ENCODE data around the gene RPN1.
A peak's percentile ranks its signal among the peaks of the same experiment; 100 is the strongest.

The RPN1 gene

GRCh38 chr3:128621931-128622330 is 28.7 kb downstream of the RPN1 start:
- H3K27ac ChIP-seq (ENCODE audit: insufficient read depth, low read length, poor library complexity, severe bottlenecking): no peak overlapping the region
- H3K36me3 ChIP-seq (ENCODE audit: control insufficient read depth, insufficient read depth, low read length): peaks cover 64% of the 10 kb centered on the region
- no peak overlapping the region for H3K4me3 ChIP-seq (ENCODE audit: insufficient read depth, low read depth, low read length, poor library complexity, severe bottlenecking)
- H3K27me3 ChIP-seq (replicated peaks; ENCODE audit: control insufficient read depth, insufficient read depth, low read length, poor library complexity, severe bottlenecking): no peaks in the 10 kb centered on the region
- no peak for DNase-seq
- H3K9me3 ChIP-seq (ENCODE audit: control insufficient read depth, low read length): no peaks in the 10 kb centered on the region
- H3K4me1 ChIP-seq (ENCODE audit: control insufficient read depth, insufficient read depth, low read length, poor library complexity, severe bottlenecking): peaks cover 13% of the 10 kb centered on the region

- peaks cover 15% of the 10 kb centered on the region for H3K4me1 ChIP-seq (ENCODE audit: control insufficient read depth, insufficient read depth, low read length, poor library complexity, severe bottlenecking)
- no peaks in the 10 kb centered on the region for H3K9me3 ChIP-seq (ENCODE audit: control insufficient read depth, low read length)
- peaks cover 57% of the 10 kb centered on the region for H3K36me3 ChIP-seq (ENCODE audit: control insufficient read depth, insufficient read depth, low read length)
- H3K27ac ChIP-seq (ENCODE audit: insufficient read depth, low read length, poor library complexity, severe bottlenecking): no peak overlapping the region
- no peaks in the 10 kb centered on the region for H3K27me3 ChIP-seq (replicated peaks; ENCODE audit: control insufficient read depth, insufficient read depth, low read length, poor library complexity, severe bottlenecking)
- no peak overlapping the region for H3K4me3 ChIP-seq (ENCODE audit: insufficient read depth, low read depth, low read length, poor library complexity, severe bottlenecking)
- no peak for DNase-seq
Observed at GRCh38 chr3:128621234-128621633, 29.4 kb downstream of the RPN1 start.

- peaks cover 15% of the 10 kb centered on the region for H3K4me1 ChIP-seq (ENCODE audit: control insufficient read depth, insufficient read depth, low read length, poor library complexity, severe bottlenecking)
Observed at GRCh38 chr3:128620268-128620691, 30.3 kb downstream of the RPN1 start.

GRCh38 chr3:128619146-128619890 is 31.3 kb downstream of the RPN1 start:
- H3K27me3 ChIP-seq (replicated peaks; ENCODE audit: control insufficient read depth, insufficient read depth, low read length, poor library complexity, severe bottlenecking): no peaks in the 10 kb centered on the region
- no peaks in the 10 kb centered on the region for H3K9me3 ChIP-seq (ENCODE audit: control insufficient read depth, low read length)
- H3K4me3 ChIP-seq (ENCODE audit: insufficient read depth, low read depth, low read length, poor library complexity, severe bottlenecking): no peak overlapping the region
- peaks cover 15% of the 10 kb centered on the region for H3K4me1 ChIP-seq (ENCODE audit: control insufficient read depth, insufficient read depth, low read length, poor library complexity, severe bottlenecking)
- no peak for DNase-seq
- H3K36me3 ChIP-seq (ENCODE audit: control insufficient read depth, insufficient read depth, low read length): peaks cover 38% of the 10 kb centered on the region
- peak overlapping the region; percentile 81 for H3K27ac ChIP-seq (ENCODE audit: insufficient read depth, low read length, poor library complexity, severe bottlenecking)

More at GRCh38 chr3:128620268-128620691, 30.3 kb downstream of the RPN1 start:
- Histone ChIP-seq H3K4me3 (ENCODE audit: insufficient read depth, low read depth, low read length, poor library complexity, severe bottlenecking) (no peak overlapping the region), H3K9me3 (ENCODE audit: control insufficient read depth, low read length) (no peaks in the 10 kb centered on the region), H3K27ac (ENCODE audit: insufficient read depth, low read length, poor library complexity, severe bottlenecking) (no peak overlapping the region), H3K27me3 (replicated peaks; ENCODE audit: control insufficient read depth, insufficient read depth, low read length, poor library complexity, severe bottlenecking) (no peaks in the 10 kb centered on the region), H3K36me3 (ENCODE audit: control insufficient read depth, insufficient read depth, low read length) (peaks cover 48% of the 10 kb centered on the region)
- no peak for DNase-seq

GRCh38 chr3:128618398-128618726 is 32.3 kb downstream of the RPN1 start:
- no peak for DNase-seq
- Histone ChIP-seq H3K36me3 (ENCODE audit: control insufficient read depth, insufficient read depth, low read length) (peaks cover 30% of the 10 kb centered on the region), H3K4me3 (ENCODE audit: insufficient read depth, low read depth, low read length, poor library complexity, severe bottlenecking) (peak overlapping the region; percentile 81), H3K27ac (ENCODE audit: insufficient read depth, low read length, poor library complexity, severe bottlenecking) (peak overlapping the region; percentile 81), H3K4me1 (ENCODE audit: control insufficient read depth, insufficient read depth, low read length, poor library complexity, severe bottlenecking) (peaks cover 15% of the 10 kb centered on the region), H3K27me3 (replicated peaks; ENCODE audit: control insufficient read depth, insufficient read depth, low read length, poor library complexity, severe bottlenecking) (no peaks in the 10 kb centered on the region), H3K9me3 (ENCODE audit: control insufficient read depth, low read length) (no peaks in the 10 kb centered on the region)

GRCh38 chr3:128617557-128618397 is 32.8 kb downstream of the RPN1 start:
- Histone ChIP-seq H3K27me3 (replicated peaks; ENCODE audit: control insufficient read depth, insufficient read depth, low read length, poor library complexity, severe bottlenecking) (no peaks in the 10 kb centered on the region), H3K36me3 (ENCODE audit: control insufficient read depth, insufficient read depth, low read length) (peaks cover 30% of the 10 kb centered on the region), H3K4me3 (ENCODE audit: insufficient read depth, low read depth, low read length, poor library complexity, severe bottlenecking) (peak overlapping the region; percentile 81), H3K9me3 (ENCODE audit: control insufficient read depth, low read length) (no peaks in the 10 kb centered on the region), H3K4me1 (ENCODE audit: control insufficient read depth, insufficient read depth, low read length, poor library complexity, severe bottlenecking) (peaks cover 15% of the 10 kb centered on the region), H3K27ac (ENCODE audit: insufficient read depth, low read length, poor library complexity, severe bottlenecking) (peak overlapping the region; percentile 81)
- DNase-seq: peak; percentile 98 to 99 (median 98)

- Histone ChIP-seq H3K36me3 (ENCODE audit: control insufficient read depth, insufficient read depth, low read length) (peaks cover 28% of the 10 kb centered on the region), H3K4me3 (ENCODE audit: insufficient read depth, low read depth, low read length, poor library complexity, severe bottlenecking) (peak overlapping the region; percentile 48), H3K9me3 (ENCODE audit: control insufficient read depth, low read length) (no peaks in the 10 kb centered on the region), H3K27ac (ENCODE audit: insufficient read depth, low read length, poor library complexity, severe bottlenecking) (peak overlapping the region; percentile 65), H3K4me1 (ENCODE audit: control insufficient read depth, insufficient read depth, low read length, poor library complexity, severe bottlenecking) (peaks cover 15% of the 10 kb centered on the region), H3K27me3 (replicated peaks; ENCODE audit: control insufficient read depth, insufficient read depth, low read length, poor library complexity, severe bottlenecking) (no peaks in the 10 kb centered on the region)
- DNase-seq: no peak
Observed at GRCh38 chr3:128617270-128617556, 33.4 kb downstream of the RPN1 start.

- no peaks in the 10 kb centered on the region for H3K27me3 ChIP-seq (replicated peaks; ENCODE audit: control insufficient read depth, insufficient read depth, low read length, poor library complexity, severe bottlenecking)
- H3K4me1 ChIP-seq (ENCODE audit: control insufficient read depth, insufficient read depth, low read length, poor library complexity, severe bottlenecking): peaks cover 15% of the 10 kb centered on the region
- H3K9me3 ChIP-seq (ENCODE audit: control insufficient read depth, low read length): no peaks in the 10 kb centered on the region
- DNase-seq: no peak
- peak overlapping the region; percentile 48 for H3K4me3 ChIP-seq (ENCODE audit: insufficient read depth, low read depth, low read length, poor library complexity, severe bottlenecking)
- peak overlapping the region; percentile 65 for H3K27ac ChIP-seq (ENCODE audit: insufficient read depth, low read length, poor library complexity, severe bottlenecking)
- peaks cover 23% of the 10 kb centered on the region for H3K36me3 ChIP-seq (ENCODE audit: control insufficient read depth, insufficient read depth, low read length)
Observed at GRCh38 chr3:128616516-128617269, 33.9 kb downstream of the RPN1 start.

- peaks cover 15% of the 10 kb centered on the region for H3K4me1 ChIP-seq (ENCODE audit: control insufficient read depth, insufficient read depth, low read length, poor library complexity, severe bottlenecking)
- H3K4me3 ChIP-seq (ENCODE audit: insufficient read depth, low read depth, low read length, poor library complexity, severe bottlenecking): no peak overlapping the region
- peaks cover 2% of the 10 kb centered on the region for H3K36me3 ChIP-seq (ENCODE audit: control insufficient read depth, insufficient read depth, low read length)
- no peaks in the 10 kb centered on the region for H3K27me3 ChIP-seq (replicated peaks; ENCODE audit: control insufficient read depth, insufficient read depth, low read length, poor library complexity, severe bottlenecking)
- DNase-seq: no peak
- no peaks in the 10 kb centered on the region for H3K9me3 ChIP-seq (ENCODE audit: control insufficient read depth, low read length)
- no peak overlapping the region for H3K27ac ChIP-seq (ENCODE audit: insufficient read depth, low read length, poor library complexity, severe bottlenecking)
Observed at GRCh38 chr3:128614076-128614475, 36.5 kb downstream of the RPN1 start.
